SU-DHL-6 (cell line): ENCODE measurements around the gene MYPN.

Experiments
- EZH2phosphoT487 ChIP-seq: fragments of 200-600 bp; sonication (generic), shearing (Covaris generic); conservative IDR thresholded peaks from 2 replicates; pipeline ENCODE4 v1.6.1; 2018; ENCODE audit warnings: mild to moderate bottlenecking, antibody characterized with exemption, low read length, moderate library complexity, mixed read lengths
- TF ChIP-seq, protein P1 (sequence below): fragments of 200-600 bp; sonication (generic); IDR thresholded peaks from one replicate; pipeline ENCODE4 v1.5.1; 2017; ENCODE audit warnings: antibody characterized with exemption, mild to moderate bottlenecking, low read length, moderate library complexity; ENCODE audit not compliant: insufficient read depth, poor library complexity, severe bottlenecking

DNA sequence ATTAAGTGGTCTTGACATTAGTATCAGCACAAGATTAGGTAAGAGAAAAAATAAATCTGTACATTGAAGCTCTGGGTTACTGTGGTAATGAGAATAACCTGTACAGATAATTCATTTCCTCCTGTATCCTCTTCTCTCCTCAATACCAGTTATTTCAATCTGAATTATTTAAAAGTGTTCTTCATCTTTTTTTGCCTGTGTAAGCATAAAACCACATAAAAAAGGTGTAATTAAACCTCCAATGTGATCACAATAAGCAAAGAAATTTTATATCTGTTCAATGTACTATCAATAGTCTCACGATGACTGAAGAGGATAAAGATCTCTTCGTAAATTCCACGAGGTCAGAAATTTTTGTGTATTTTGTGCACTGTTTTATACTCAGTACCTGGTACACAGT lies 1.2 kb upstream of the MYPN start:
- TF ChIP-seq, protein P1, sequence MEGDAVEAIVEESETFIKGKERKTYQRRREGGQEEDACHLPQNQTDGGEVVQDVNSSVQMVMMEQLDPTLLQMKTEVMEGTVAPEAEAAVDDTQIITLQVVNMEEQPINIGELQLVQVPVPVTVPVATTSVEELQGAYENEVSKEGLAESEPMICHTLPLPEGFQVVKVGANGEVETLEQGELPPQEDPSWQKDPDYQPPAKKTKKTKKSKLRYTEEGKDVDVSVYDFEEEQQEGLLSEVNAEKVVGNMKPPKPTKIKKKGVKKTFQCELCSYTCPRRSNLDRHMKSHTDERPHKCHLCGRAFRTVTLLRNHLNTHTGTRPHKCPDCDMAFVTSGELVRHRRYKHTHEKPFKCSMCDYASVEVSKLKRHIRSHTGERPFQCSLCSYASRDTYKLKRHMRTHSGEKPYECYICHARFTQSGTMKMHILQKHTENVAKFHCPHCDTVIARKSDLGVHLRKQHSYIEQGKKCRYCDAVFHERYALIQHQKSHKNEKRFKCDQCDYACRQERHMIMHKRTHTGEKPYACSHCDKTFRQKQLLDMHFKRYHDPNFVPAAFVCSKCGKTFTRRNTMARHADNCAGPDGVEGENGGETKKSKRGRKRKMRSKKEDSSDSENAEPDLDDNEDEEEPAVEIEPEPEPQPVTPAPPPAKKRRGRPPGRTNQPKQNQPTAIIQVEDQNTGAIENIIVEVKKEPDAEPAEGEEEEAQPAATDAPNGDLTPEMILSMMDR: no peak
- TF ChIP-seq EZH2phosphoT487: no peak
